Epidermal melanocyte (primary cell): Measurements from ENCODE around the gene ADD3.

ENCODE experiments used
- DNase-seq: peaks from one replicate; pipeline ENCODE4 v3.0.0; 2011; ENCODE audit warnings: low spot score; ENCODE audit not compliant: insufficient read length

Gene ADD3, protein sequence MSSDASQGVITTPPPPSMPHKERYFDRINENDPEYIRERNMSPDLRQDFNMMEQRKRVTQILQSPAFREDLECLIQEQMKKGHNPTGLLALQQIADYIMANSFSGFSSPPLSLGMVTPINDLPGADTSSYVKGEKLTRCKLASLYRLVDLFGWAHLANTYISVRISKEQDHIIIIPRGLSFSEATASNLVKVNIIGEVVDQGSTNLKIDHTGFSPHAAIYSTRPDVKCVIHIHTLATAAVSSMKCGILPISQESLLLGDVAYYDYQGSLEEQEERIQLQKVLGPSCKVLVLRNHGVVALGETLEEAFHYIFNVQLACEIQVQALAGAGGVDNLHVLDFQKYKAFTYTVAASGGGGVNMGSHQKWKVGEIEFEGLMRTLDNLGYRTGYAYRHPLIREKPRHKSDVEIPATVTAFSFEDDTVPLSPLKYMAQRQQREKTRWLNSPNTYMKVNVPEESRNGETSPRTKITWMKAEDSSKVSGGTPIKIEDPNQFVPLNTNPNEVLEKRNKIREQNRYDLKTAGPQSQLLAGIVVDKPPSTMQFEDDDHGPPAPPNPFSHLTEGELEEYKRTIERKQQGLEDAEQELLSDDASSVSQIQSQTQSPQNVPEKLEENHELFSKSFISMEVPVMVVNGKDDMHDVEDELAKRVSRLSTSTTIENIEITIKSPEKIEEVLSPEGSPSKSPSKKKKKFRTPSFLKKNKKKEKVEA

DNA sequence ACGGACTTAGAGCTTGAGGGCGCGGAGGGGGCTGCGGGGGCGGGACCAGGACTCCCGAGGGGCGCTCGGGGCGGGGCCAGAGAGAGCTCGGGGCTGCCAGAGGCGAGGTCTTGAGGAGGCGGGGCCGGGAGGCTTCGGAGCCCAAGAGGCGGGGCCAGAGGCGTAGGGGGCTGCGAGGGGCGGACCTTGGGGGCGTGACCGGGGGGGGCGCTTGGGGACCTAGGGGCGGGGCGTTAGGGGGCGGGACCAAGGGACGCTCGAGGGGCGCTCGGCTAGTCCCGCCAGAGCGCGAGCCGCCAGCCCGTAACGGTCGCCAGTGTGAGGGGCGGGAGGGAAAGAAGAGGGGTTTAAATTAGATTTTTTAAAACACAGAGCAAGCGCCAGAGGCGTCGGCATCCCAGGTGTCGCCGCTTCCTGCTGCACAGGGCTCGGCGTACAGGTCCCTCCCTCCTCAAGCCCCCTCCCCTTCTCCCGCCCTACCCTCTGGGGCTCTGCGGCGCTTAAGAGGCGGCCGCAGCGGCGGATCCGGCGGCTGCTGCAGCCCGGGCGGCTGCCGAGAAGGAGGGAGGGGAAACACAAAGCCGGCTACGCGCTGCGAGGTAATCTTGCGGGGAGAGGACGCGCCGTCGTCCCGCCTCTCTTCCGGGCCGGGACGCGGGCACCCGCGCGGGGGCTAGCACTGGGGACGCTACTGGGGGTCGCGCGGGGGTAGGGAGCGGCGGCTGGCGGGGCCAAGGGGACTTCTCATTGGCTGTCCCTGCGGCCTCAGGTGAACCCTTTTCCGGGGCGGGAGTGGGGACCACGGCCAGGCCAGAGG is at the start of gene ADD3:
Gene ADD3 (plus strand): TSS at position 284 of the 817 bp plus-strand sequence. CDS start 92,670 bp downstream, outside the sequence.
- peak; percentile 75 for DNase-seq

DNA sequence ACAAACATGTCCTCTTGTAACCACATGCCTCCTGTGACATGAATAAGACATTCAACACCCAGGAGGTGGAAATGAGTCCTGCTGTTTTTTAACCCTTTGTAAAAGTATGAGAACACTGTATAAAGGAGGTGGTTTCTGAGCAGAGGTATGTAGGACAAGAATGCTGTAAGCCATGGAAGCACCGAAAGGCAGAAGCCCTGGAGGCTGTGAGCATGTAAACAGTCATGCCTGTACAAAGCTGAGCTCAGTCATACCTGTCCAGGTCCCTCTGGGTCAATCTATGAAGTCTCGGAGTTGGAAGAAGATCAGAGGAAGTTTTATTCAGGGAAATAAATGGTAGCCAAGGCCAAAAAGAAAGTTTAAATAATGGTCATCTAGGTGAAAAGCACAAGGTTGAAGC is 49.7 kb upstream of the ADD3 start:
- DNase-seq: no peak

DNA sequence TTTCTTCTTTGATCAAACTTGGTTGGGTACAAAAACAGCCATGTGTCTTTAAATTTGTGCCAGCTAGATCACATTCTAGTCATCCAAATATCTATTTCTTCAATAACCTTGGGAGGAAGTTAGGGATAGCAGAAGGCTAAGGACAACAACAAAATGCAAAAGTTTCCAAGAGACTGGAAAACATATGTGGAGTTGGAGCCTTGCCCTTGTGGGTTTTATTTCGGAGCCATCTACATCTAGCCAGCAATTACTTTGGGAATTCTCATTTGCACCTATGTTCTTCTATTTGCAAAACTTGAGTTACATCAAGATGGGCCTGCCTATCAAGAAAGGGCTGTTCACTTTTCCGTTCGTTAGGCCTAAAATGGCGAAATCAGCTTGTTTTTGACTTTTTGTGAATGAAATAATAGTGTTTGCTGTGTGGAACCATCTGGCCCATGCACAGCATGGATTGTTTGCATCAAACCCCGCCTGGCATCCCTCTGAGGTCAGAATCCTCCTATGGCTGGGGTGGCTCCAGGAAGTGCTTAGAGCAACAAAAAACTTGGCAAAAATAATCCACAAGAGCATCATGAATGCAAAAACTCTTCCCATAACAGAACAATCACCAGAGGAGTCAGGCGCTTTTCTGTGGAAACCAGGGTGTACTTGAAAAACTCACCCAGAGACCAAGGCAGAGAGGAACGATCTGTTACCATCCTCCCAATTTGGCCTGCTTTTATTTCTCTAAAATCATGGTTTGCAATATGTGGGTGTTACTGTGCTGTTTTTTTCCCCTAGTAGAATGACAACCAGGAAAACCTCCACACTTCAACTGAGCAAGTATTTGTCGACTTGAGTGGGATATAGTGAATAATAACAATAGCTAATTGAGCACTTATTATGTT is 48.3 kb upstream of the ADD3 start:
- DNase-seq: no peak

DNA sequence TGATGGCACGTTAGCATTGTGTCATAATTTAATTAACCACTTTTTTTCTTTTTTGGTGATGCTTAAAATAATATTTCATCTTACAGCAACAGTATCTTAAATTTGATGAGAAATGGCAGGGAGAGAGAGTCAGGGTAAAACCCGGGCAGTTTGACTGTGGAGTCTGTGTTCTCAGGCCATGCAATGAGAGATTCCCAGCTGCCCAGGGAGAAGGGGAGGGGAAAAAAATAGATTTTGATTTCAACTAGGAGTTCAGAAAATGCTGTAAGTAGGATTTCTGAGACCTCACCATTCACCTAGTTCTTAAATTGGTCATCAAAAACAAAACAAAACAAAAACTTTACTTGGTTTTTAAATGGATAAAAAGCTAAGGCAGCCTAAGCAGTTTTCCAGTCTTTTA is 47.1 kb upstream of the ADD3 start:
- no peak for DNase-seq

DNA sequence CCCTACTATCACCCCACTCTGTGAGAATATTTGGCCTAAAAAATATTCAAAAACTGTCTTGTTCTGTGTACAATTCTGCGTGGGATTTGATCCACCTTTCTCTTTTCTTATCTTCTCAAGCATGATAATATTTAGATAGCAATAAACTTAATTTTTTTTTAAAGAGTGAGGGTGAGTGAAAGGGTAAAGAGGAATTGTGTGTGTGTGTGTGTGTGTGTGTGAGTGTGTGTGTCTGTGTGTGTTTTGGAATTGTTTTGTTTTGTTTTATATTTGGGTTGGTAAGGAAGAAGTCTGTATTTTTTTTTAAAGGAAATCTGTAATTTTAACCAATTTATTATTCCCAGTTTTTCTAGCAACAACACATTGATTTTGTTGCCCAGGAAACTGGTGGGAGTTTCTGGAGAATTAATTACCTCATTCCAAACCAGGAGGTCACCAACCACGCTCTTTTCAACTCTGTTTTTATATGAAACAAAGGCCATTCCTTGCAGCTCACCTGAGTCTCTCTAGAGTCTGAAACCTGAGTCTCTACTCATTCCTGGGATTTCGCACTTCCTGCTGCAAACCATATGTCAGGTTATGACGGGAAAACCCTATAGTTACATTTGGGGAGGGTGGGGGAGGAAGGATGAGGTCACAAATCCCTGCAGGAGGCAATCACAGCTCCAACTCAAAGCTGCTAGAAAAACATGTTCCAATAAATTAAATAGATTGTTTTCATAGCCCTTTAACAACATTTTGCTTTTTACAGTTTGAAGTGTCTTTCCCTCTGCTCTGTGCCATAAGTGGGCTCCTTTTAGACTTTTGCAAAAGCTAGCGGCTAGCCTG is 46.4 kb upstream of the ADD3 start:
- no peak for DNase-seq

DNA sequence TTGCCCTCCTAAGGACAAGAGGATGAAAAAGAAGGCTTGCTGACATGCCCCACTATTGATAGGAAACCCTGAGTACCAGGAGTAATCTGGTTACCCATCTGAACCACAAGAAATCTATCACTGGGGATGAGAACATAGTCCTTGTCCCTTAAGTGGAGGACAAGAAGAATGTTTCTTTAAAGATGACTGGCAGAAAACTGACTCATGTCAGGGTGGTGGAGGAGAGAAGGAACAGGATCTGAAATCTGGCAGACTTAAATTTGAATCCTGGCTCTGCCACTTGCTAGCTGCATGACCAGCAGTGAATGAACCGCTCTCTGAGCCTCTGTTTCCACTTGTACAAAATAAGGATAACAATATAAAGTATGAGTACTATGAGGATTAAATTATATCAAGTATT is 45.5 kb upstream of the ADD3 start:
- no peak for DNase-seq

DNA sequence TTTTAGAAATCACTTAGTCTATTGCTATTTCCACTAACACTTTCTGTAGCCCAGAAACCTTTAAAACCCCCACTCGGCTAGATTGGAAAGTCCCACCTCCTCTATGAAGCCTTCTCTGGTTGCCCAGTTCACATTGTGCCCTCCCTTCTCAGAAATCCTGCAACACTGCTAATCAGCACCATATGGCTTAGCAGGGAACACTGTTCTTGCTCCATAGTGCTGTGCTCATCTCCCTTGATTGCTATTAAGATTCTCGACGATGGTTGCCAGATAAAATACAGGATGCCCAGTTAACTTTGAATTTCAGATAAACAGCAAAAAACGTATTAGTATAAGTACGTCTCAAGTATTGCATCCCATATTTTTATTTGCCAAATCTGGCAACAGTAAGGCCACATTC is 44.3 kb upstream of the ADD3 start:
- DNase-seq: no peak

DNA sequence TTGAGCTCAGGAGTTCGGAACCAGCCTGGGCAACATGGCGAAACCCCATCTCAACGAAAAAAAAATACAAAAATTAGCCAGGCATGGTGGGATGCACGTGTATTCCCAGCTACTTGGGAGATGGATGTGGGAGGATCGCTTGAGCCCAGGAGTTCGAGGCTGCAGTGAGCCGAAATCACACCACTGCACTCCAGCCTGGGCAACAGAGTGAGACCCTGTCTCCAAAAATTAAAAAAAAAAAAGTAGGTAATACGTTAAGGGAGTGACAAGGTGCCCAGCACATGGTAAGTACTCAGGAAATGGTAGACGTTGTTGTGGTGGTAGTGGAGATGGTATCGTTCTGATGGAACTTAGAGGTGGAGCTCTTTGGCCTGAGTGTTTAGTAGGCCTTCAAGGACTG is 43.5 kb upstream of the ADD3 start:
- DNase-seq: no peak

DNA sequence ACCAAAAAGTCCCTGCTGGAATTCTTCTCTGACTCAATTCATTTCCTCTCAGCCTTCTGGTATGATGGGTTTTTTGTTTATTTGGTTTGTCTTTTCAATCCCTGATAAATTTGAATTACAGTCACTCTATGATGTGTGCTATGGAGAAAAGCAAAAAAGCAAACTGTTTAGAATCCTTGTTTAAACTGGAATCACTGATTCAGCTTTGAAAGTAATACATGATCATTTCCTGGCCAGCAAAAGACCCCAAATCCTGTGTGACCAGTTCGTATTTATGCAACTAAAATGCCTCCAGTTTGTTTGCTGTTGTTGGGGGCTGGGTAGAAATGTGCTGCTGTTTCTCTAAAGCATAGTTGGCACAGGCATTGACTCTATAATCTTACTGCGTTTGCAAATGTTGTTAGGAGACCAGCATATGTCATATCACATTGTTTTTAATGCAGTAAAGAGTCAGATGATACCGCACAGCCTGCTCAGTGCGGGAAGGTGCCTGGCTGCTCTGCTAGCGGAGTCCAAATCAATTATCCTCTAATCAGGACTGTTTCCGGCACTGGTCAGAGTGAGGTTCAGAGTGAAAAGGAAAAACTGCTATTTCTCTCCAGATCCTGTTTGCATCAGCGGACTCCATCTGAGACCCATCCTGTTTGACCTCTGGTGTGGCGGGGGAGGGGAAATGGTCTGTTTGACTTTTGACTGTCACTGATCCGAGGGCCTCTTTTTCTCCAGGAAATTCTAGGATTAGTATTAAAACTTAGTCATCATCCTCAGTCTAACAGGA is 40.6 kb upstream of the ADD3 start:
- DNase-seq: no peak

DNA sequence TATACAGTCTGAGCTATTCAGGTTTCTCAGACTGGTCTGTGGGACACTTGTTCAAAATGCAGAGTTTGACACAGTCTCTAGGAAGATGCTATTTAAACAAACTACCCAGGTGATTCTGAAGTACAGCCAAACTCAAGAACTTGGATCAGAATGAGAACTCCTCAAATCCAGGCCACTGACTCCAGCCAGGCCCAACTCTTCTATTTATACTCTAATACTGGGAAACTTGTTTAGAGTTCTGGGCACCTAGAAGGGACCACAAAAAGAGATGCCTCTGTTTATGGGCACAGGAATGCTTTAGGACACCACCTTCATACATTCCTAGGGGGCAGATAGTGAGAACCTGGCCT is 40.1 kb upstream of the ADD3 start:
- no peak for DNase-seq

DNA sequence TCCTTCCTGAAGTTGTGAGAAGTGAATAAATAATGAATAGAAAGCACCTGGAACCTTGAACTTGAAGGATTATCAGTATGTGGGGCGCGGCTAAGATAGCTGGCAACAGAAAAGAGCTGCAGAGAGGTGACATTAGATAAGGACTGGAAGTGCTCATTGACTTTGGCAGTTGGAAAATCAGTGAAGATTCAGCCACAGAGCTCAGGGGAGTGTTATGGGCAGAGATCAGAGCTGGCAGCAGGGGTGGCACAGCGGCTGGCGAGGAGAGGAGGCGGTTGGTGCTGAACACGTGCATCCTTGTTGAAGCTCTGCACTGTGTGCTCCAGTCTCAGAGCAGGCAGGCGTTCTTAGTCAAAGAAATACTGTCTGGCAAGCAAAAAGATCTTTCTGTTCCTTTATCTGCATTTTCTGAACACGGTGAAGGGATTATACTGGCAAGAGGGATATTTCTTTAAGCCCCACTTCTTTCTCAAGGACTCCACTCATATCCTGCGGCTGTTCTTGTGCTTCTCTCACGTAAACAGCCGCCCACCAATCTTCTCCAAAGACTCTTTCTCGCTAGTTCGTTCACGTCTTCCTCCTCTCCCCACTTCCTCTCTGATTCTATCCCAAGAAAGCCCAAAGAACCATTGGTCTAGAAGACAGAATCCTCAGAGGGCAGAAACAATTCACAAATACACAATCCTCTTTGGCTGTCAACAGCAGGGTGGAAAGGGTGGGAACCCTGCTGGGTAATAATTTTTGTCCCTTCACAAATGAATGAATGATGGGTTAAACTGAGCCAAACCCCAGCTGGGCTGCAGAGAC is 38.6 kb upstream of the ADD3 start:
- DNase-seq: no peak

DNA sequence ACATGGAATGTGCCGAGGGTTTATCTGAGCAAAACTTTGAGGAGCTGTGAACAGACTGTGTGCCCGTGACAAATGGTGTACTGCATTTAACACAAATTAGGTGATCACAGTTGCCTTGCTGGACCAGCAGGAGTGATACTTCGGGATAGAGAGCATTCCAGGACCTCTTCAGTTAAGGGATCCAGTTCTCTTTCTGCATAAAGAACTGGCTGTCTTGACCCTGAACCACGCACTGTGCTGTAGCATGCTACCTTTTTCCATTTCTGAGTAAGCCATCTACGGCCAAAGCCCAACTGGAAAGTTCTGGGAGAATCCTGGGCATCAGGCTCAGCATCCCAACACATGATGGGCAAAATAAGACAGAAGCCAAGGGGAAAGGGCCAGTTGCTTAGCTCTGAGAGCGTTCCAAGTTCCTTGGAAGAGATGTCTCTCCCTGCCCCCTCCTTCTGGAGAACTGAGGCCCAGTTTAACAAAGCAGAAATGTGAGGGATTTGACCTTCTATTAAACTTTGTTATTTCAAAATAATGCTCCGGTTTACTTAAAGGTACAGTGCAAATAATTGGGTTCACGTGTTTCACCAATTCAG is 37.9 kb upstream of the ADD3 start:
- no peak for DNase-seq

DNA sequence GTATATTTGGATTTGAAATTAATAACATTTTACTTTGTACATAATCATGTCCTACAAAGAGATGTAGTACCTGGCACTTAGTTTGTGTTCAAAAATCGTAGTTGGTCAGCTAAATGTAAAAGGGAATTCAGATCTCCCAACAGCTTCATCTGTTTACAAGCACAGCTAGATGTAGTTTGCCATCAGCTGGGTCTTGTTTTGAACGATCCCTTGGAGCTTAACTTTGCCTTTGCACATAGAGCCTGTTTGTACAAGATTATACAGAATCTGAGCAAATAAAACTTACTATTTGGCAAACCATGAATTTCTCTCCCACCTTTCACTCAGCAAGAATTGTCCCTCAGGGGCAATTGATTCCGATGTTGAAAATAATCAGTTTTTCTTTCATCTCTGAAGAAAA is 36.1 kb upstream of the ADD3 start:
- DNase-seq: no peak

DNA sequence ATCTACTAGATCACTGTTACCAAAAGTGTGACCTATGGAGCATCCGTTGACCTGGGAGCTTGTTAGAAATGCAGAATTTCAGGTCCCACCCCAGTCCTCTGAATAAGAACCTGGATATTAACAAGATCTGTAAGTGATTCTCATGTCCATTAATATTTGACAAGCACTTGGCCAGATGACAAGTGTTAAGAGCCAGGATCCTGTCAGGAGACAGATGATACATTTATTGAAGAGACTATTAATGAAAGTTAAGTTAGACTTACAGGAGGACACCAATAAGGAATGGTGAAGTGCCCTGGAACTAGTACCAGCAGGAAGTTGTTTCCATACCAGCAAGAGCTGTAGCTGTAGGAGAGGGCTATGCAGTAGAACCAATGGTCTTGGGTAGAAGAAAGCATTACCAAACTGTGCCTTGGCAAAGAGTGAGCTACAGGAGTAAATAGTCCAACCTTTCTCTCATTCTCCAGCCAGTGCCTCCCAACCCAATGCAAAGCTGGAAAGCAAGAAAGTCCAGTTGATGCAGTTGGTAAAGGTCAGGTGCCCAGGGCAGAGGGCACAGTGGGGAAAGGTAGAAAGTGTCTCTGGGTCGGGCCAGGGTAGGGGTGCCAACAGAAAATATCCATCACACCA is 35.3 kb upstream of the ADD3 start:
- DNase-seq: no peak

DNA sequence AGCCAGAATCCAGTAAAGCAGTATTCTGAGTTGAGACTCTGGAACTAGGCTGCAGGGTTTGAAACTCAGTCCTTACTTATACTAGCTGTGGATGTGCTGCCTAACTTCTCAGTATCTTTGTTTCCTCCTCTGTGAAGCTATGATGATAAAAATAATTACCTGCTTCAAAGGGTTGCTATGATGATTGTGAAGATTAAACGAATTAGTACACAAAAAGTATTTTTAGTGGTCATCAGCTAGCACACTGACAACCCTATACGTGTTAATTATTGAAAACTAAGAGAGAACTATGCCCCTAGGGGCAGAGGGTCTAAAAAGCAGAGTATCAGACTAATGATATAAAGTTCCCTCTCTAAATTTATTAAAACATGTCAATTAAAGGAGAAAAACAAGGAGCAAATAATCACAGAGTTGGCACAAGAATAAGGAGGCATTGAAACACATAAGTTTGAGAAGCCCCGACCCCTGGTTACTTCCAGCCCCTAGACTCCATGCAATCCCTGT is 34.4 kb upstream of the ADD3 start:
- no peak for DNase-seq

DNA sequence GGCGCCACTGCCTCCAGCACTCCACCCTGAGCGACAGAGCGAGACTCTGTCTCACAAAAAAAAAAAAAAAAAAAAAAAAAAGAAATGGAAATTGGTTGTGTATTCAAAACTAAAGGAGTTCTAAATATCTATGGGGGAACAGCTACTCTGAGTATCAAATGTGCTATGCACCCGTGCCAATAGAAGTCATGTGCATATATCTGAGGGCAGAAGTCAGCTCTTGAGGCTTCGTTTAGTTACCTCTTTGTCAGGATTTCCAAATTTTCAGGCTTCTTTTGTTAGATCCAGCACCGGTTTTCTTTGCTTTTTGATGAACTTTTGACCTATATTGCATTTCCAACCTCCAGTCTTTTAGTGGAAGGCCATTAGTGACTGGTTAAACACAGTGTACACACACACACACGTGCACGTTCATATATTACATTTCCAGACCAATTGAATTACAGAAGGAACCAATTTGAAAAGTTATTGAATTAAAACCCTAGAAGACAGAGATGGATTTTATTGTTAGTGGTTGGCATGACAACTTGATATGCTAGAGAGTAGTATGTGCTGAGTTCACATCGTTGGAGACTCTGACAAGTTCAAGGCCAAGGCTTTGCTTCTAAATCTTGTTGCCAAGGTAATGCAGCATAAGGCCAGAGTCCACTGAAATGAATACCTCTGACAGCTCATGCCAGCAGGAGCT is 33.1 kb upstream of the ADD3 start:
- DNase-seq: no peak
